ENCODE data around the gene SCIN.

The SCIN gene

GRCh38 chr7:12570168-12570533, 369 bp upstream of the SCIN start:
- peak; percentile 55 for DNase-seq

DNA sequence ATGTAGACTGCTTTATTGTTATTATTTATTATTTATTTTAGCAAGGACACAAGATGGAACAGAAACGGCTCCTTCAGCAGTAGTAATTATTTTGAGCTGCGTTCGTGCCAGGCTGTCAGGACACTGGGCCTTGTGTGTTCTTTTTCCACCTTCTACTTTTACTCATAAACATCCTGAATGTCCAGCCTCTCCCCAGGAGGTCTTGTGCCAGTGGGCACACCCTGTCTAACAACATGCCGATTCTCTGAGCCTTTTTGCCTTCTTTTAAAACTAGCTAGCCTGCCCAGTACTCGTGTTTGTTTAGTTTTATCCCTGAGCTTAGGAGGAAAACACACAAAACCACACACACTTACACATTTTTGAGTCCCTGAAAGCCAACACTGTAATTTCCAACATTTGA, 1.2 kb downstream of the SCIN start:
- DNase-seq, result no peak

- no peak for DNase-seq
These were observed 2.5 kb downstream of the SCIN start for GRCh38 chr7:12572941-12573575.

DNA sequence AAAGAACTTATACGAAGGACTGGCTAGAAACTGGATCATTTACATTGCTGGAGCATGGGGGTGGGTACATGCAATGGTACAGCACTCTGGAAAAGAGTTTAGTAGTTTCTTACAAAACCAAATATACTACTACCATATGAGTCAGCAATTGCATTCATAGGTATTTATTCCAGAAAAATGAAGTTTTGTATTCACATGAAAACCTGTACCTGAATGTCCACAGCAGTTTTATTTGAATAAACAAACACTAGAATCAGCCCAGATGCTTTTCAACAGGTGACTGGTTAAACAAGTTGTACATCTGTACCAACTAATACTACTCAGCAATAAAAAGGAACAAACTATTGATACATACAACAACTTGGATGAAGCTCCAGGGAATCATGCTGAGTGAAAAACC, 3.4 kb downstream of the SCIN start:
- no peak for DNase-seq

DNA sequence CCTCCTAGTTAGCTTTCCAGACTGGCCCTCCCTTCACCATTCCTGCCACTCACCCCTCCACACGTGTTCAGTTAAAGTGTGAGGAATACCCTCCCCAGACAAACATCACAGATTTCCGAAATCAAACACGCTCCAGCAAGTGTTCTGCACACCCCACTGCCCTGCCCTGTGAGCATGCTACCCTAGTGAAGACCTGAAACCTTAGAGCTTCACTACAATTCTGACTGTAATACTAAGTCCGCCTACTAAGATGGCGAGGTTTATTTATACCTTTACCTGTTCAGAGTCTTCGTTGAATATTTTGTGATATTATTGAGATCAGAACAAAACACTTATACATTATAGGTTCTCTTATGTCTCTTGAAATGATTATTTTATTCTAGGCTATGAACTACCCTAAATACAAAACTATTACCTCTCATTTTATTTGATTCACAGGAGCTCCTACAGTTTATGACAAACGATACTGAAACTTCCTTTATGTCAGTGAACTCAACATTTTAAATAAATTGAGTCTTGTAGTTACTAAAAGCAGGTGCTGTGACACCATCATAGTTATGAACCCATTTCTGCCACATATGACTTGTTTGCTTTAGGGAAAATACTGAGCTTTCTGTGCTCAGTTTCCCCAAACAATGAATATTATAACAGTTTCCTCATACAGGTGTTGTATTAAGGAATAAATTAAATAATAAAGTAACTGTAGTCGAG, 8.6 kb downstream of the SCIN start:
- DNase-seq, result no peak

GRCh38 chr7:12581897-12582296, 11.4 kb downstream of the SCIN start:
- no peak for DNase-seq

- DNase-seq, result no peak
These were observed 11.8 kb downstream of the SCIN start for GRCh38 chr7:12582362-12582761.

DNA sequence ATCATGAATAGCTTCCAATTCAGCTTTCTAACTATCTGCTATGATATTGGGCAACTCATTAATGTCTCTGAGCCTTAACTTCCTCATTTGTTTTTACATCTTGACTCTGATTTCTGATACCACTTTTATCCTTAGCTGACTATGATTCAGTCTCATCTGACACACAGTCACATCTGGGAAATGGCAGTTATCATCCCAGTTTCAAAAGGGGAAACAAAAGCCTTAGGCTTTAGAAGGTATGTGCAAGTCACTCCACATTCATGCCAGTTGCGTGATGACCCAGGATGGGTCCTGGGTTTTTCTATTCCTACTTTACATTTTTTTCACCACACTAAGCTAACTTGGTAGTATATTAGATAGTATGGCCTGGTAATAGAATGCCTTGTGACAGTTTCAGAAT, 12.7 kb downstream of the SCIN start:
- DNase-seq, result no peak

DNA sequence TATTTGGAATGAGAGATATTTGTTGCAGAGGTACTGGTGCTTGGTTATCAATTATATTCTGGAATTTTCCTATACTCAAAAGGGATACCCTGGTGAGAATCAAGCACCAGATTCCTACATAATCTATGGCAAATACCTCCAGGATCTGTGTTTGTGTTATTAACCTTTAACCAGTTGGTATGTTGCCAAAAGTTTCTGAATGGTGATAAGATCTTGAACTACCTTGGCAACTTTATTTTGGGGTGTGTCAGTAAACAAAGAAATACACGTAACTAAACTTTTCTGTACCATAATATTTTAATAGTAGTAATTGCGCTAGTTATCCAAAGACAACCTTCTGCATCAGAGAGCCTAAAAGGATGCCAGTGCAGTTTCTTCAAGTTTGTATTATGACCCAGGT, 13.4 kb downstream of the SCIN start:
- DNase-seq, result no peak

DNA sequence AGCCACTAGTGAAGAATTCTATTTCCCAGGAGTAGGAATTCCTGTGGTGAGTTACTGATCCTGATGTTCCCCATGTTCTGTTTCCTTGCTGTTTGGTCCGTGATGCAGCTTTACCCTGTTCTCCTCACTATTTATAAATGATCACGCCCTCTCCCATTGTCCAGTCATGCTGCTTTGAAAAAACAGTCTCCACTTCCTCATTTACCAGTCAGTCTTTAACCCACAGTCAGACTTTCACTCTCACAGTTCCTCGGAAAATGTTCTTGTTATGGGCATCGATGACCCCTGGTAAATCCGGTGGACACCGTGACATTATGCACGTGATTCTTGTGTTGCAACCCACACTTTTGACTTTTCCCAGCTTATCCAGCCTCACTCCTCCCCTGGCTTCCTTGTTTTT, 14.4 kb downstream of the SCIN start:
- peak; percentile 88 for DNase-seq

GRCh38 chr7:12586271-12586670, 15.8 kb downstream of the SCIN start:
- DNase-seq, result no peak

DNA sequence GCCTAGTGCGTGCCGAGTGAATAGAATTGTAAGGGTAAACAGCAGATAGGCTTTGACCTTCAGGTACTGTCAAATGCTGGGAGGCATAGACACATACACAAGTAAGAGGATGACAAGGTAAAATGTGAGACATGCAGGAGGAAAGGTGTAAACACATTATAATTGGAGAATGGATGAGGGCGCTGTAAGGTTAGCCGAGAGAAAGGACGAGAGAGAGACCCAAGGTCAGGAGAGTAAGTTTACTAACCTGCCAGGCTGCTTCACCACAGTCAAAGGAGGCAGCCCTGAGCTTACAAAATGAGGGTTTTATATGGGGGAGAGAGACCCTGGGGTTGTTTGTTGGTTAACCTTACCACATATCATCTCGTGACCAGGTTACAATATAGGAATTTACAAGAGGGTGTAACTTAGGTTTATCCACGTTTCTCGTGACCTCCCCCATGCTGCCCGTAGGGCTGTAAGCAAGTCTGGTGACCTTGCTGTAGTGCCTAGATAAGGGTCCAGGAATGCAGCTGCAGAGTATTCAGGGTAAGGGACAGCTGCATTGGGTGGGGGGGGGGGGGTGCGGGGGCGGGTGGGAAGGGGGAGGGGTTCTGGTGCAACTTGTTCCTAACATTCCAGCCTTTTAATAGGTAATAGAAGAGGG, 17.9 kb downstream of the SCIN start:
- DNase-seq, result no peak

- DNase-seq, result no peak
These were observed 20.0 kb downstream of the SCIN start for GRCh38 chr7:12590559-12590958.

- DNase-seq, result no peak
These were observed 23.8 kb downstream of the SCIN start for GRCh38 chr7:12594122-12594897.

DNA sequence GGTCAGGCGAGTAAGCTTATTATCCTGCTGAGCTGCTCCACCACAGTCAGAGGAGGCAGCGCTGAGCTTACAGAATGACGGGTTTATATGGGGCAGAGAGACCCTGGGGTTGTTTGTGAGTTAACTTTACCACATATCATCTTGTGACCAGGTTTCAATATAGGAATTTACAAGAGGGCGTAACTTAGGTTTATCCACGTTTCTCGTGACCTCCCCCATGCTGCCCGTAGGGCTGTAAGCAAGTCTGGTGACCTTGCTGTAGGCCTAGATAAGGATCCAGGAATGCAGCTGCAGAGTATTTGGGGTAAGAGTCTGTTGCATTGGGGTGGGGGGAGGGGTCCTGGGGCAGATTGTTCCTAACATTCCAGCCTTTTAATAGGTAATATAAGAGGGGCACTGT, 24.6 kb downstream of the SCIN start:
- no peak for DNase-seq

- peak; percentile 50 for DNase-seq
These were observed 25.8 kb downstream of the SCIN start for GRCh38 chr7:12596225-12596790.

DNA sequence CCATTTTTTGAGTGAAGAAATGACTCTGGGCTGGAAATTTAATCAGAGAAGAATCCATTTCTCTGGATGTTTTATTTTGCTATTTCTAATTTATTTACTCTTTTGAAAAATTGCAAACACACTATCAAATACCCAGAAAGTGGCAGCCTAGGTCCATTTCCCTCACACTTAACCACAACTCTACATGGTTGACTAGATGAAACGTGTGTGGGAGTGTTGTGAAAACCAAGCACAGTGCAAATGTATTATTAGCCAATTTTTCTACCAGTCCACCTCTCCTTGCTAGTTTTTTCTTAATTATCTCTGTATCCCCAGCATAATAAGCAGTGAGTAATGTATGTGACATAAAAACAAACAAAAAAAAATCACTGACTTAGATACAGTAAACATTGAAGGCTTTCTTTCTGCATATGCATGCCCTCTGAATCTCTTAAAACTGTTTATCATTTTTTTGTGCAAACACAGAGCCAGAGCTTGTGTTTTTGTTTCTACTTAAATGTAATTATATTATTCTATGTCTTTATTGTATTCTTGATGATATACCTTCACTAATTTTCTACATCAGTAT, 30.9 kb downstream of the SCIN start:
- no peak for DNase-seq

DNA sequence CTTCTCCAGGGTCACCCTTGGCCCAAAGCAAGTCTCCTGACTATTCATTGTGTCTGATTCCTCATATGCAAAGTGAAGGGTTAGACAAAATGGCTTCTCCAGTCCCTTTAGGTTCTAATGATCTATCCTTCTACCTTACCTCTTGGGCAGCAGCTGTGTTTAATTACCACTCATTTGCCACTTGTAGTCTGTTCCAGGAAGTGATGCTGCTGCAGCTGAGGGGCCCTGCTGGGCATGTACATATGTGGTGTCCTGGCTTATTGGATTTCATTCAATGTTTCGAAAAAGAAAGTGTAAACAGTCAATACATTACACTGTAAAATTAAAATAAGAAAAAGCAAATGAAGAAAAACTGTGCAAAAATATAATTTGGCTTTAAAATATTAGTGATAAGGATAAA, 36.6 kb downstream of the SCIN start:
- peak; percentile 99 for DNase-seq

GRCh38 chr7:12609561-12609960, 39.0 kb downstream of the SCIN start:
- no peak for DNase-seq

DNA sequence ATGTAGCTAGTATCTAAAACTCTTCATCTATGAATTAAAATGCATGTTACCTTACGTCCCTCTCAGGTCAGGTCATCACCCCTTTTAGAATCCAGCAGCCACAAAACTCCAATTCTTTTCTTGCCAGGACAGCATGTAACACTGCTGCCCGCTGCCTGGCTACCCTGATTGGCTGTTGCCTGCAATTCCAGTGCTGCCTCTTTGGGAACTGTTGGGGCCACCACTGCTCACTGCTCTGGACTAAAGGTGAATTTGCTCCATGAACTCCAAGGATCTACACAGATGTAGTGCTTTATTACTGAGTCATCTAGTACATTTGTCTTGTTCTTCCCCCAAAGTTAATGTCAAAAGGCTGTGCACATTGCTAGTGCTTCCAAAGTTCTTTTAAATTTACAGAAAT, 40.4 kb downstream of the SCIN start:
- DNase-seq, result no peak

DNA sequence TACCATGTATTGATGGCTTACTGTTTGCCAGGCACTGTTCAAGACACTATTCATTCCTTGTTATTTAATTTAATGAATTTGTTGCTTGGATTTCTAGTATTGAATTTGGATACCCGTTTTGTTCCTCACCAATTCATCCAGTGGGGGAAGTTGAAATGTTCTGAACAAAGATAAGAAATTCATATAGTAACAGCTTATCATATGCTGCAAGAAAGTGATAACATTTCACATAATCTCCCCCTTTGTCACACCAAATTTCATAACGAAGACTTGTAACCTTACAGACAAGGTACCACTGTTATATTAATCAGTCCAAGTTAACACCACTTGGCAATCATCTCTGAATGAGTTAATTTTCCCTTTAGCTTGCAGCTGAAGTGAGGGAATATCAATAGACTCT, 42.1 kb downstream of the SCIN start:
- no peak for DNase-seq

- no peak for DNase-seq
These were observed 49.0 kb downstream of the SCIN start for GRCh38 chr7:12619461-12620069.

DNA sequence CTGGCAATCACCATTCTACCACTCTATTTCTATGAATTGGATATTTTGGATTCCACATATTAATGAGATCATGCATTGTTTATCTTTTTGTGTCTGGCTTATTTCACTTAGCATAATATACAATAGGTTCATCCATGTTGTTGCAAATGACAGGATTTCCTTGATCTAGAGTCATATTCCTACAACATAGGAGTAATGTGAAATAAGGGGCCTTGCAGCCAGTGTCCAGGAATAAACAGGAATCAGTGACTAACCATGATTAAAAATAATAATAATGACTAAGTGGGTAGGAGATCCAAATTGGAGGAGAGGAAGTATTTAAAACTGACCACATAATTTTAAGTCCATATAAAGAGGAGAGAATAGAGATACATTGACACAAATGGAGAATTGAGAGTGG, 49.9 kb downstream of the SCIN start:
- no peak for DNase-seq
